Activated effector memory CD4-positive, alpha-beta T cell treated with anti-CD3 and anti-CD28 coated beads, Interleukin-2, amount 50 U/mL, for 16 hours (primary cell): Measurements from ENCODE around the gene AGMO.
"Not testable (repeated sequence)": the region's sequence is repeated elsewhere in the genome, so short reads cannot be mapped to it uniquely, and the experiment has no call there.

Source experiments
- DNase-seq: peaks from one replicate; pipeline ENCODE4 v3.0.0-alpha.2; 2020

Gene AGMO

GRCh38 chr7:15306296-15306695, 255.5 kb downstream of the AGMO start:
- no peak for DNase-seq

GRCh38 chr7:15305002-15305600, 256.7 kb downstream of the AGMO start:
- no peak for DNase-seq

GRCh38 chr7:15303357-15303756, 258.5 kb downstream of the AGMO start:
- DNase-seq: no peak

GRCh38 chr7:15300986-15301385, 260.8 kb downstream of the AGMO start:
- not testable (repeated sequence) for DNase-seq

- DNase-seq: no peak
These were observed 269.7 kb downstream of the AGMO start for GRCh38 chr7:15292138-15292537.

GRCh38 chr7:15291699-15292098, 270.1 kb downstream of the AGMO start:
- no peak for DNase-seq

GRCh38 chr7:15288741-15289140, 273.1 kb downstream of the AGMO start:
- DNase-seq: no peak

GRCh38 chr7:15284396-15284795, 277.4 kb downstream of the AGMO start:
- DNase-seq: no peak

GRCh38 chr7:15280078-15280733, 281.6 kb downstream of the AGMO start:
- DNase-seq: no peak

GRCh38 chr7:15279640-15280039, 282.2 kb downstream of the AGMO start:
- DNase-seq: no peak

GRCh38 chr7:15257689-15258088, 304.1 kb downstream of the AGMO start:
- DNase-seq: no peak

GRCh38 chr7:15252181-15252580, 309.6 kb downstream of the AGMO start:
- DNase-seq: no peak

- DNase-seq: no peak
These were observed 313.3 kb downstream of the AGMO start for GRCh38 chr7:15248514-15248913.

- DNase-seq: no peak
These were observed 316.0 kb downstream of the AGMO start for GRCh38 chr7:15245831-15246230.

- no peak for DNase-seq
These were observed 322.0 kb downstream of the AGMO start for GRCh38 chr7:15239801-15240200.

- no peak for DNase-seq
These were observed 324.9 kb downstream of the AGMO start for GRCh38 chr7:15236952-15237351.

- DNase-seq: no peak
These were observed 327.4 kb downstream of the AGMO start for GRCh38 chr7:15234431-15234830.

- DNase-seq: no peak
These were observed 333.0 kb downstream of the AGMO start for GRCh38 chr7:15228831-15229230.

- no peak for DNase-seq
These were observed 335.8 kb downstream of the AGMO start for GRCh38 chr7:15225981-15226380.

GRCh38 chr7:15219758-15220157, 342.1 kb downstream of the AGMO start:
- no peak for DNase-seq

- no peak for DNase-seq
These were observed 343.6 kb downstream of the AGMO start for GRCh38 chr7:15218261-15218660.

GRCh38 chr7:15215616-15216015, 346.2 kb downstream of the AGMO start:
- no peak for DNase-seq

- no peak for DNase-seq
These were observed 346.8 kb downstream of the AGMO start for GRCh38 chr7:15214976-15215375.

GRCh38 chr7:15213093-15213492, 348.7 kb downstream of the AGMO start:
- no peak for DNase-seq

- DNase-seq: no peak
These were observed 352.4 kb downstream of the AGMO start for GRCh38 chr7:15209429-15209828.
